ENCODE data around the gene TULP3.

The TULP3 gene

GRCh38 chr12:2925322-2925995 is 34.8 kb downstream of the TULP3 start:
- DNase-seq (ENCODE audit: low spot score), result no peak

GRCh38 chr12:2930865-2931264 is 40.2 kb downstream of the TULP3 start:
- DNase-seq (ENCODE audit: low spot score), result no peak

- DNase-seq (ENCODE audit: low spot score), result no peak
Observed at GRCh38 chr12:2933586-2933985, 42.9 kb downstream of the TULP3 start.

GRCh38 chr12:2934371-2934770 is 43.7 kb downstream of the TULP3 start:
- peak; percentile 67 for DNase-seq (ENCODE audit: low spot score)

- no peak for DNase-seq (ENCODE audit: low spot score)
Observed at GRCh38 chr12:2936301-2936700, 45.6 kb downstream of the TULP3 start.

GRCh38 chr12:2937500-2937899 is 46.8 kb downstream of the TULP3 start:
- DNase-seq (ENCODE audit: low spot score), result no peak

- DNase-seq (ENCODE audit: low spot score), result no peak
Observed at GRCh38 chr12:2939191-2939590, 48.5 kb downstream of the TULP3 start.

- DNase-seq (ENCODE audit: low spot score), result peak; percentile 29
Observed at GRCh38 chr12:2940564-2940963, 49.9 kb downstream of the TULP3 start.

- no peak for DNase-seq (ENCODE audit: low spot score)
Observed at GRCh38 chr12:2941524-2941923, 50.8 kb downstream of the TULP3 start.

GRCh38 chr12:2944401-2945047 is 53.8 kb downstream of the TULP3 start:
- peak; percentile 91 for DNase-seq (ENCODE audit: low spot score)

GRCh38 chr12:2949411-2949810 is 58.7 kb downstream of the TULP3 start:
- no peak for DNase-seq (ENCODE audit: low spot score)

- DNase-seq (ENCODE audit: low spot score), result no peak
Observed at GRCh38 chr12:2955888-2956287, 65.2 kb downstream of the TULP3 start.

- DNase-seq (ENCODE audit: low spot score), result no peak
Observed at GRCh38 chr12:2957816-2958431, 67.2 kb downstream of the TULP3 start.

- peak; percentile 38 for DNase-seq (ENCODE audit: low spot score)
Observed at GRCh38 chr12:2958432-2959191, 67.9 kb downstream of the TULP3 start.

GRCh38 chr12:2959192-2959504 is 68.5 kb downstream of the TULP3 start, which contains the start of gene TEAD4:
TEAD4 (plus strand) TSS chr12:2959397.
- DNase-seq (ENCODE audit: low spot score), result peak; percentile 55

- peak; percentile 34 for DNase-seq (ENCODE audit: low spot score)
Observed at GRCh38 chr12:2959505-2960389, 69.1 kb downstream of the TULP3 start.

- peak; percentile 30 for DNase-seq (ENCODE audit: low spot score)
Observed at GRCh38 chr12:2960390-2960956, 69.8 kb downstream of the TULP3 start.

- DNase-seq (ENCODE audit: low spot score), result peak; percentile 24
Observed at GRCh38 chr12:2960996-2961616, 70.4 kb downstream of the TULP3 start.

- no peak for DNase-seq (ENCODE audit: low spot score)
Observed at GRCh38 chr12:2961705-2962104, 71.0 kb downstream of the TULP3 start.

GRCh38 chr12:2963154-2963759 is 72.6 kb downstream of the TULP3 start:
- no peak for DNase-seq (ENCODE audit: low spot score)

Measured in cerebellar cortex (tissue), 1 donor.